RWPE1 (cell line): Measurements from ENCODE around the gene HSPA14.

Experiments used
- CTCF ChIA-PET: fragments of 350-600 bp; sonication (Branson Sonifier 250); formaldehyde crosslinking; extraction: SDS; loops from one replicate; lab custom pipeline; 2021; lab: Yijun Ruan, JAX
- POLR2A ChIA-PET: fragments of 400-600 bp; formaldehyde crosslinking; extraction: SDS; loops from one replicate; lab custom pipeline; 2020; ENCODE audit warnings: antibody characterized with exemption; ENCODE audit not compliant: low non-redundant PET; lab: Yijun Ruan, JAX
- DNase-seq: peaks from one replicate; pipeline ENCODE4 v3.0.0; 2012; ENCODE audit warnings: low spot score
- H3K27ac ChIP-seq: fragments of 450-650 bp; 2 replicates; pipeline ENCODE4 v1.5.1; 2017
- CTCF ChIP-seq: fragments of 450-650 bp; conservative IDR thresholded peaks from 2 replicates; pipeline ENCODE4 v1.5.1; 2017; ENCODE audit warnings: low read depth, mild to moderate bottlenecking

The HSPA14 gene

GRCh38 chr10:14910953-14911352, 72.8 kb downstream of the HSPA14 start:
- CTCF ChIA-PET = no interaction called here
- no peak for DNase-seq
- TF ChIP-seq CTCF = no peak
- POLR2A ChIA-PET = no interaction called here
- H3K27ac ChIP-seq = no peak overlapping the region

DNA sequence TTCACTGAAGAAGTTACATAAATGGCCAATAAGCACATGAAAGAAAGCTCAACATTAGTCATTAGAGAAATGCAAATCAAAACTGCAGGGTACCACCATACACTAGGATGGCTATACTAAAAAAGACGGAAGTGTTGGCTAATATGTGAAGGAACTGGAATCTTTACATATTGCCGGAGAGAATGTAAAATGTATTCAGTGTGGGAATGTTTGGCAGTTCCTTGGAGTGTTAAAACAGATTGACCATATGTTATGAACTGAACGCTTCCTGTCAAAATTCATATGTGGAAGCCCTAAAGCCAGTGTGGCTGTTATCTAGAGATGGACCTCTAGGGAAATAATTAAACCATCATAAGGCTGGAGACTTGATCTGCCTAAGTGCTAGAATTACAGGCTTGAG, 73.7 kb downstream of the HSPA14 start:
- ChIA-PET CTCF (interaction anchor here (0.5 kb wide), 1 partner anchor 461 kb away, joined by 3 read pairs; no protein-coding TSS in a partner anchor), POLR2A (no interaction called here)
- no peak for DNase-seq
- no peak overlapping the region for H3K27ac ChIP-seq
- TF ChIP-seq CTCF = no peak

DNA sequence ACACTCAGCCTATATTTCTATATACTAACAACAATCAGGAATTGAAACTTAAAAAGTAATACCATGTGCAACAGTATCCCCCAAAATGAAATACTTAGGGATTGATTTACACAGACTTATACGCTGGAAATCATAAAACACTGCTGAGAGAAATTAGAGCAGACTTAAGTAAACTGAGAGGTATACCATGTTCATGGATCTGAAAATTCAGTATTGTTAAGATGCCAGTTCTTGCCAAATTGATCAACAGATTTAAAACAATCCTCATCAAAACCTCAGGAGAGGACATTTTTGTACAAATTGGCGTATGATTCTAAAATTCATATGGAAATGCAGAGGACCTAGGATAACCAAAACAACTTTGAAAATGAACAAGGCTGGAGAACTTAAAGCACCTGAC, 78.5 kb downstream of the HSPA14 start:
- CTCF ChIA-PET = no interaction called here
- no peak overlapping the region for H3K27ac ChIP-seq
- no peak for TF ChIP-seq CTCF
- POLR2A ChIA-PET = no interaction called here
- DNase-seq = no peak

GRCh38 chr10:14917827-14918226, 79.7 kb downstream of the HSPA14 start:
- no peak overlapping the region for H3K27ac ChIP-seq
- no peak for DNase-seq
- POLR2A ChIA-PET = no interaction called here
- TF ChIP-seq CTCF = no peak
- CTCF ChIA-PET = no interaction called here

- no peak overlapping the region for H3K27ac ChIP-seq
- ChIA-PET CTCF (no interaction called here), POLR2A (no interaction called here)
- no peak for DNase-seq
- TF ChIP-seq CTCF = no peak
Observed at GRCh38 chr10:14918964-14919363, 80.9 kb downstream of the HSPA14 start.
